Thymus (tissue), 11 donors: Measurements from ENCODE around the gene HDAC11. TPM values are rescaled to one million over a fixed set of nuclear protein-coding genes. Genes with fewer than 3 reads are reported as not detected.

Experiments
- DNase-seq, 9 donors: peaks; one replicate each; pipeline ENCODE4 v3.0.0-alpha.2; 2013; ENCODE audit warnings: low spot score in 9 of 9, low read depth in 6 of 9, missing footprints in 1 of 9
- H3K27ac ChIP-seq, 2 donors: one replicate each; pipeline ENCODE4 v1.5.1; 2013; ENCODE audit warnings: control low read depth in 1 of 2, low read depth in 1 of 2, low read length in 1 of 2, mild to moderate bottlenecking in 1 of 2, moderate library complexity in 1 of 2
- H3K27me3 ChIP-seq, 2 donors: one replicate each; pipeline ENCODE4 v1.5.1; 2013; ENCODE audit warnings: low read length in 1 of 2; ENCODE audit not compliant: control insufficient read depth in 2 of 2, insufficient read depth in 1 of 2
- H3K36me3 ChIP-seq, 2 donors: one replicate each; pipeline ENCODE4 v1.5.1; 2013; ENCODE audit warnings: low read length in 1 of 2, mild to moderate bottlenecking in 1 of 2, moderate library complexity in 1 of 2; ENCODE audit not compliant: control insufficient read depth in 2 of 2, insufficient read depth in 2 of 2
- H3K4me1 ChIP-seq, 2 donors: one replicate each; pipeline ENCODE4 v1.5.1; 2013; ENCODE audit warnings: low read length in 2 of 2; ENCODE audit not compliant: control insufficient read depth in 2 of 2, insufficient read depth in 2 of 2
- H3K4me3 ChIP-seq, 2 donors: one replicate each; pipeline ENCODE4 v1.5.1; 2013; ENCODE audit warnings: low read length in 2 of 2, control low read depth in 1 of 2, mild to moderate bottlenecking in 1 of 2
- H3K9me3 ChIP-seq, 2 donors: one replicate each; pipeline ENCODE4 v1.5.1; 2013; ENCODE audit warnings: low read length in 1 of 2, mild to moderate bottlenecking in 1 of 2; ENCODE audit not compliant: control insufficient read depth in 2 of 2, insufficient read depth in 1 of 2
- WGBS: extraction: QIAGEN DNeasy Blood & Tissue Kit; methylation state at CpG from one replicate; pipeline ENCODE4 v1.1.7; 2013; 5-methylcytosine and 5-hydroxymethylcytosine counted together
- polyA plus RNA-seq: library from polyadenylated mRNA; stranded (reverse); fragments of 200-250 nt; gene quantifications from one replicate; pipeline ENCODE4 v1.2.3, GENCODE V29; 2013
- total RNA-seq: library from RNA; stranded (reverse); fragments of 120-200 nt; gene quantifications from one replicate; pipeline ENCODE4 v1.2.4, GENCODE V29; 2013
- donor health status: healthy.

The HDAC11 gene
- total and polyA plus RNA-seq, 2 donors = 7.1 to 10.7 TPM

- H3K4me1 ChIP-seq = peaks cover 2 to 8% of the 10 kb centered on the region in 2 donors
- no peak for DNase-seq
- H3K36me3 ChIP-seq = no peaks in the 10 kb centered on the region
- H3K9me3 ChIP-seq = no peaks in the 10 kb centered on the region
- H3K4me3 ChIP-seq = no peak overlapping the region
- WGBS = 98% methylated on average over 4 of the region's 4 CpGs
- H3K27me3 ChIP-seq = no peaks in the 10 kb centered on the region
- H3K27ac ChIP-seq = no peak overlapping the region
These were observed 21.4 kb downstream of the HDAC11 start for GRCh38 chr3:13501521-13501920.

GRCh38 chr3:13501958-13502790 lies 22.1 kb downstream of the HDAC11 start:
- 97% methylated on average over 18 of the region's 18 CpGs for WGBS
- DNase-seq = no peak
- Histone ChIP-seq H3K27ac (no peak overlapping the region), H3K9me3 (no peaks in the 10 kb centered on the region), H3K4me1 (peaks cover 0 to 5% of the 10 kb centered on the region in 2 donors), H3K36me3 (no peaks in the 10 kb centered on the region), H3K27me3 (no peaks in the 10 kb centered on the region), H3K4me3 (no peak overlapping the region)

- Histone ChIP-seq H3K9me3 (no peaks in the 10 kb centered on the region), H3K27me3 (no peaks in the 10 kb centered on the region), H3K4me3 (no peak overlapping the region), H3K4me1 (peaks cover 0 to 6% of the 10 kb centered on the region in 2 donors), H3K27ac (no peak overlapping the region), H3K36me3 (no peaks in the 10 kb centered on the region)
- no peak for DNase-seq
- WGBS = over 99% methylated on average over 8 of the region's 8 CpGs
These were observed 22.6 kb downstream of the HDAC11 start for GRCh38 chr3:13502791-13503060.

- H3K4me1 ChIP-seq = peaks cover 0 to 10% of the 10 kb centered on the region in 2 donors
- 97% methylated on average over 23 of the region's 23 CpGs for WGBS
- no peaks in the 10 kb centered on the region for H3K27me3 ChIP-seq
- no peaks in the 10 kb centered on the region for H3K36me3 ChIP-seq
- no peak overlapping the region for H3K27ac ChIP-seq
- H3K4me3 ChIP-seq = no peak overlapping the region
- no peaks in the 10 kb centered on the region for H3K9me3 ChIP-seq
- DNase-seq = no peak
These were observed 24.2 kb downstream of the HDAC11 start for GRCh38 chr3:13504161-13504831.

- no peaks in the 10 kb centered on the region for H3K36me3 ChIP-seq
- no peaks in the 10 kb centered on the region for H3K27me3 ChIP-seq
- WGBS = 97% methylated on average over 16 of the region's 16 CpGs
- peaks cover 0 to 8% of the 10 kb centered on the region in 2 donors for H3K4me1 ChIP-seq
- H3K9me3 ChIP-seq = no peaks in the 10 kb centered on the region
- H3K4me3 ChIP-seq = no peak overlapping the region
- H3K27ac ChIP-seq = no peak overlapping the region
- no peak for DNase-seq
These were observed 25.3 kb downstream of the HDAC11 start for GRCh38 chr3:13505147-13506130.

- peaks cover 0 to 8% of the 10 kb centered on the region in 2 donors for H3K4me1 ChIP-seq
- DNase-seq = no peak
These were observed 26.1 kb downstream of the HDAC11 start for GRCh38 chr3:13506239-13506638.

GRCh38 chr3:13506680-13507079 lies 26.6 kb downstream of the HDAC11 start:
- WGBS = 90% methylated on average over 4 of the region's 4 CpGs
- no peaks in the 10 kb centered on the region for H3K36me3 ChIP-seq
- no peak for DNase-seq

More at GRCh38 chr3:13506239-13506638, 26.1 kb downstream of the HDAC11 start:
- no peak overlapping the region for H3K27ac ChIP-seq
- H3K4me3 ChIP-seq = no peak overlapping the region
- WGBS = 99% methylated on average over 1 of the region's 1 CpG
- H3K9me3 ChIP-seq = no peaks in the 10 kb centered on the region
- H3K36me3 ChIP-seq = no peaks in the 10 kb centered on the region
- H3K27me3 ChIP-seq = no peaks in the 10 kb centered on the region

GRCh38 chr3:13507247-13507569 lies 27.1 kb downstream of the HDAC11 start:
- Histone ChIP-seq H3K4me1 (peaks cover 0 to 8% of the 10 kb centered on the region in 2 donors), H3K4me3 (no peak overlapping the region), H3K27me3 (no peaks in the 10 kb centered on the region), H3K27ac (no peak overlapping the region), H3K36me3 (no peaks in the 10 kb centered on the region), H3K9me3 (no peaks in the 10 kb centered on the region)
- DNase-seq = no peak
- WGBS = 94% methylated on average over 3 of the region's 3 CpGs

More at GRCh38 chr3:13506680-13507079, 26.6 kb downstream of the HDAC11 start:
- Histone ChIP-seq H3K4me1 (peaks cover 0 to 8% of the 10 kb centered on the region in 2 donors), H3K27me3 (no peaks in the 10 kb centered on the region), H3K4me3 (no peak overlapping the region), H3K9me3 (no peaks in the 10 kb centered on the region), H3K27ac (no peak overlapping the region)
